Peyer's patch (tissue), 4 donors: ENCODE measurements around the gene APC.

Experiments used
- POLR2A ChIP-seq, 2 donors: fragments of 450-650 bp; IDR thresholded peaks; one replicate each; pipeline ENCODE4 v1.5.1; 2017; ENCODE audit warnings: antibody characterized with exemption in 2 of 2, mild to moderate bottlenecking in 2 of 2, moderate library complexity in 2 of 2
- TF ChIP-seq, protein P1 (sequence below), 6 experiments: fragments of 450-650 bp in 4 of 6; fragments of 200-600 bp in 2 of 6; sonication (generic) in 1 of 6; IDR thresholded peaks; one replicate each; pipeline ENCODE4 v1.5.1; 2017 to 2019; ENCODE audit warnings: antibody characterized with exemption in 6 of 6, mild to moderate bottlenecking in 3 of 6, moderate library complexity in 1 of 6

GRCh38 chr5:112697322-112697721 is 40.4 kb upstream of the APC start:
- TF ChIP-seq, protein P1, sequence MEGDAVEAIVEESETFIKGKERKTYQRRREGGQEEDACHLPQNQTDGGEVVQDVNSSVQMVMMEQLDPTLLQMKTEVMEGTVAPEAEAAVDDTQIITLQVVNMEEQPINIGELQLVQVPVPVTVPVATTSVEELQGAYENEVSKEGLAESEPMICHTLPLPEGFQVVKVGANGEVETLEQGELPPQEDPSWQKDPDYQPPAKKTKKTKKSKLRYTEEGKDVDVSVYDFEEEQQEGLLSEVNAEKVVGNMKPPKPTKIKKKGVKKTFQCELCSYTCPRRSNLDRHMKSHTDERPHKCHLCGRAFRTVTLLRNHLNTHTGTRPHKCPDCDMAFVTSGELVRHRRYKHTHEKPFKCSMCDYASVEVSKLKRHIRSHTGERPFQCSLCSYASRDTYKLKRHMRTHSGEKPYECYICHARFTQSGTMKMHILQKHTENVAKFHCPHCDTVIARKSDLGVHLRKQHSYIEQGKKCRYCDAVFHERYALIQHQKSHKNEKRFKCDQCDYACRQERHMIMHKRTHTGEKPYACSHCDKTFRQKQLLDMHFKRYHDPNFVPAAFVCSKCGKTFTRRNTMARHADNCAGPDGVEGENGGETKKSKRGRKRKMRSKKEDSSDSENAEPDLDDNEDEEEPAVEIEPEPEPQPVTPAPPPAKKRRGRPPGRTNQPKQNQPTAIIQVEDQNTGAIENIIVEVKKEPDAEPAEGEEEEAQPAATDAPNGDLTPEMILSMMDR (IDR thresholded peaks at IDR 0.05) = no peak
- TF ChIP-seq POLR2A (IDR thresholded peaks at IDR 0.05) = no peak
